Thymus (tissue), 11 donors: ENCODE results near the gene SHC1. TPM values are rescaled to one million over a fixed set of nuclear protein-coding genes. Genes with fewer than 3 reads are reported as not detected.

Experiments
- DNase-seq, 9 donors: peaks; one replicate each; pipeline ENCODE4 v3.0.0-alpha.2; 2013; ENCODE audit warnings: low spot score in 9 of 9, low read depth in 6 of 9, missing footprints in 1 of 9
- H3K27ac ChIP-seq, 2 donors: one replicate each; pipeline ENCODE4 v1.5.1; 2013; ENCODE audit warnings: control low read depth in 1 of 2, low read depth in 1 of 2, low read length in 1 of 2, mild to moderate bottlenecking in 1 of 2, moderate library complexity in 1 of 2
- H3K27me3 ChIP-seq, 2 donors: one replicate each; pipeline ENCODE4 v1.5.1; 2013; ENCODE audit warnings: low read length in 1 of 2; ENCODE audit not compliant: control insufficient read depth in 2 of 2, insufficient read depth in 1 of 2
- H3K36me3 ChIP-seq, 2 donors: one replicate each; pipeline ENCODE4 v1.5.1; 2013; ENCODE audit warnings: low read length in 1 of 2, mild to moderate bottlenecking in 1 of 2, moderate library complexity in 1 of 2; ENCODE audit not compliant: control insufficient read depth in 2 of 2, insufficient read depth in 2 of 2
- H3K4me1 ChIP-seq, 2 donors: one replicate each; pipeline ENCODE4 v1.5.1; 2013; ENCODE audit warnings: low read length in 2 of 2; ENCODE audit not compliant: control insufficient read depth in 2 of 2, insufficient read depth in 2 of 2
- H3K4me3 ChIP-seq, 2 donors: one replicate each; pipeline ENCODE4 v1.5.1; 2013; ENCODE audit warnings: low read length in 2 of 2, control low read depth in 1 of 2, mild to moderate bottlenecking in 1 of 2
- H3K9me3 ChIP-seq, 2 donors: one replicate each; pipeline ENCODE4 v1.5.1; 2013; ENCODE audit warnings: low read length in 1 of 2, mild to moderate bottlenecking in 1 of 2; ENCODE audit not compliant: control insufficient read depth in 2 of 2, insufficient read depth in 1 of 2
- WGBS: extraction: QIAGEN DNeasy Blood & Tissue Kit; methylation state at CpG from one replicate; pipeline ENCODE4 v1.1.7; 2013; 5-methylcytosine and 5-hydroxymethylcytosine counted together
- polyA plus RNA-seq: library from polyadenylated mRNA; stranded (reverse); fragments of 200-250 nt; gene quantifications from one replicate; pipeline ENCODE4 v1.2.3, GENCODE V29; 2013
- total RNA-seq: library from RNA; stranded (reverse); fragments of 120-200 nt; gene quantifications from one replicate; pipeline ENCODE4 v1.2.4, GENCODE V29; 2013
- donor health status: healthy.

The SHC1 gene
- total and polyA plus RNA-seq, 2 donors: 30.5 to 66.7 TPM

- WGBS: 93% methylated on average over 3 of the region's 3 CpGs
- Histone ChIP-seq H3K4me3 (no peak overlapping the region), H3K36me3 (peaks cover 13 to 24% of the 10 kb centered on the region in 2 donors), H3K27me3 (no peaks in the 10 kb centered on the region), H3K4me1 (peaks cover 18 to 46% of the 10 kb centered on the region in 2 donors), H3K9me3 (peaks cover 0 to 3% of the 10 kb centered on the region in 2 donors), H3K27ac (peak overlapping the region; percentile 85 to 93)
- no peak for DNase-seq
Measured at GRCh38 chr1:154972213-154972516, 1.6 kb upstream of the SHC1 start.

GRCh38 chr1:154971341-154971998, 923 bp upstream of the SHC1 start:
- Histone ChIP-seq H3K4me1 (peaks cover 18 to 45% of the 10 kb centered on the region in 2 donors), H3K27ac (peak overlapping the region; percentile 70 to 87), H3K36me3 (peaks cover 19 to 28% of the 10 kb centered on the region in 2 donors), H3K4me3 (no peak overlapping the region), H3K27me3 (no peaks in the 10 kb centered on the region), H3K9me3 (peaks cover 0 to 3% of the 10 kb centered on the region in 2 donors)
- WGBS: 90% methylated on average over 10 of the region's 10 CpGs
- DNase-seq: no peak

GRCh38 chr1:154969860-154970452, 591 bp downstream of the SHC1 start:
- peaks cover 11 to 36% of the 10 kb centered on the region in 2 donors for H3K4me1 ChIP-seq

DNA sequence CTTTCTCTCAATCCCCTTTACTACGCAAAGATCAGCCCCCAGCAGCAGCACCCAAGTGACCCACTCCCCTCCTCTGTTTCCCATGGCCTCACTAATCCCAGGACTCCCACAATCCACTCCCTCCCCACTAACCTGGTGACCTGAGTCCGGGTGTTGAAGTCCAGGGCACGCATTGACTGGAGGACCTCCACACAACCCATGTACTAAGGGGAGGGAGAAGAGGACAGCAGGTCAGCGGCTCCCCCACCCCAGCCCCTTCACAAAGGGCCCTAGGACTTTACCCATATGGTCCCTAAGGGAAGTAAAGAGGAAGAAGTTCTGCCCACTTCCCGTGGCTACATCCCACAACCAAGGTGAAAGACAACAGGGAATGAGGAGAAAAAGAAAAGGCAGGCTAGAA, 1.3 kb downstream of the SHC1 start:
- WGBS: 94% methylated on average over 5 of the region's 5 CpGs
- Histone ChIP-seq H3K9me3 (peaks cover 0 to 3% of the 10 kb centered on the region in 2 donors), H3K4me1 (peaks cover 11 to 36% of the 10 kb centered on the region in 2 donors), H3K27me3 (no peaks in the 10 kb centered on the region), H3K36me3 (peaks cover 40 to 45% of the 10 kb centered on the region in 2 donors), H3K27ac (no peak overlapping the region), H3K4me3 (no peak overlapping the region)
- DNase-seq: no peak

More at GRCh38 chr1:154969860-154970452, 591 bp downstream of the SHC1 start:
- 83% methylated on average over 22 of the region's 22 CpGs for WGBS
- Histone ChIP-seq H3K27ac (peak overlapping the region; percentile 43 to 70), H3K36me3 (peaks cover 33 to 41% of the 10 kb centered on the region in 2 donors), H3K4me3 (peak overlapping the region in 1 of 2 donors; percentile 4), H3K27me3 (no peaks in the 10 kb centered on the region), H3K9me3 (peaks cover 0 to 3% of the 10 kb centered on the region in 2 donors)
- no peak for DNase-seq

GRCh38 chr1:154968731-154969130, 1.8 kb downstream of the SHC1 start:
- DNase-seq: no peak
- H3K4me3 ChIP-seq: no peak overlapping the region
- peaks cover 11 to 37% of the 10 kb centered on the region in 2 donors for H3K4me1 ChIP-seq
- peak overlapping the region in 1 of 2 donors; percentile 12 for H3K27ac ChIP-seq
- no peaks in the 10 kb centered on the region for H3K27me3 ChIP-seq
- 99% methylated on average over 3 of the region's 3 CpGs for WGBS
- H3K9me3 ChIP-seq: peaks cover 0 to 2% of the 10 kb centered on the region in 2 donors
- peaks cover 43 to 49% of the 10 kb centered on the region in 2 donors for H3K36me3 ChIP-seq

GRCh38 chr1:154967331-154967950, 3.1 kb downstream of the SHC1 start:
- Histone ChIP-seq H3K27me3 (no peaks in the 10 kb centered on the region), H3K4me3 (no peak overlapping the region), H3K36me3 (peaks cover 52 to 59% of the 10 kb centered on the region in 2 donors), H3K9me3 (no peaks in the 10 kb centered on the region), H3K27ac (no peak overlapping the region), H3K4me1 (peaks cover 6 to 35% of the 10 kb centered on the region in 2 donors)
- 95% methylated on average over 5 of the region's 5 CpGs for WGBS
- DNase-seq: no peak

DNA sequence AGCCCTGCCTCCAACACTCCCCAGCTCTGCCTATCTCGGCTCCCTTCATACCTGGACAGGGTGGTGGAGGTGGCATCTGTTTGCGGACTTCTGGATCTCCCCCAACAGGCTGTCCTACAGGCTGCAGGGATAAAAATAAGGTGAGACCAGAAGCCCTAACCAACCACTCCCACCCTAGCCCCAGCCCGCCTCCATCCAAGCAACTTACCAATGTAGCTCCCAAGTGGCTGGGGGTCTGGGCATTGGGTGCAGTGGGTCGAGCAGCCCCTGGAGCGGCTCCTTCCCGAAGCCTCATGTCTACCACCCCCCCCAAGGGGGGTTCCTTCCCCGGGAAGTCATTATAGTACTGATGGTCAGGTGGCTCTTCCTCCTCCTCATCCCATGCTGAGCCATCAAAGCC, 4.4 kb downstream of the SHC1 start:
- no peak for DNase-seq
- no peaks in the 10 kb centered on the region for H3K27me3 ChIP-seq
- H3K4me1 ChIP-seq: peaks cover 4 to 28% of the 10 kb centered on the region in 2 donors
- H3K4me3 ChIP-seq: no peak overlapping the region
- peaks cover 52 to 59% of the 10 kb centered on the region in 2 donors for H3K36me3 ChIP-seq
- H3K9me3 ChIP-seq: peaks cover 0 to 5% of the 10 kb centered on the region in 2 donors
- H3K27ac ChIP-seq: no peak overlapping the region
- WGBS: 96% methylated on average over 7 of the region's 7 CpGs

DNA sequence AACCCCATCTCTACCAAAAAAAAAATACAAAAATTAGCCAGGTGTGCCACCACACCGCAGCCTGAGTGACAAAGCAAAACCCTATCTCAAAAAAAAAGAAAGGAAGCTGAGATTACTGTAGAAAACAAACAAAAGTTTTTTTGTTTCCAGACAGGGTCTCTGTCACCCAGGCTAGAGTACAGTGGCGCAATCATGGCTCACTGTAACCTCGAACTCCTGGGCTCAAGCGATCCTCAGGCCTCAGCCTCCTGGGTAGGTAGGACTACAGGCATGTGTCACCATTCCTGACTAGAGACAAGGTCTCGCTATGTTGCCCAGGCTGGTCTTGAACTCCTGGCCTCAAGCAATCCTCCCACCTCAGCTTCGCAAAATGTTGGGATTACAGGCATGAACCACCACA, 6.2 kb downstream of the SHC1 start:
- DNase-seq: no peak
- H3K27me3 ChIP-seq: no peaks in the 10 kb centered on the region
- no peak overlapping the region for H3K4me3 ChIP-seq
- H3K9me3 ChIP-seq: peaks cover 0 to 5% of the 10 kb centered on the region in 2 donors
- 88% methylated on average over 6 of the region's 6 CpGs for WGBS
- H3K27ac ChIP-seq: no peak overlapping the region
- peaks cover 8 to 28% of the 10 kb centered on the region in 2 donors for H3K4me1 ChIP-seq
- H3K36me3 ChIP-seq: peaks cover 56 to 57% of the 10 kb centered on the region in 2 donors

GRCh38 chr1:154963643-154964042, 6.9 kb downstream of the SHC1 start:
- Histone ChIP-seq H3K9me3 (peaks cover 0 to 5% of the 10 kb centered on the region in 2 donors), H3K27me3 (no peaks in the 10 kb centered on the region), H3K4me3 (no peak overlapping the region), H3K36me3 (peaks cover 58 to 63% of the 10 kb centered on the region in 2 donors), H3K27ac (no peak overlapping the region), H3K4me1 (peaks cover 8 to 28% of the 10 kb centered on the region in 2 donors)
- no peak for DNase-seq
- WGBS: 95% methylated on average over 8 of the region's 8 CpGs
